GM12892 (cell line): ENCODE results near the gene SIX5.

Experiments used
- DNase-seq: peaks from one replicate; pipeline ENCODE4 v3.0.0; 2011; ENCODE audit not compliant: insufficient read length
- FAIRE-seq: peaks from 2 replicates; lab custom pipeline; 2011; peaks lifted over from hg19 to GRCh38; lab: Jason Lieb, UNC
- POLR2A ChIP-seq: IDR thresholded peaks from 2 replicates; pipeline ENCODE4 v1.6.1; 2011; ENCODE audit warnings: low read depth, low read length, control low read depth
- POLR2AphosphoS5 ChIP-seq: IDR thresholded peaks from 2 replicates; pipeline ENCODE4 v1.6.1; 2011; ENCODE audit warnings: low read depth, low read length, control low read depth
- TAF1 ChIP-seq: IDR thresholded peaks from 2 replicates; pipeline ENCODE4 v1.6.1; 2011; ENCODE audit warnings: low read depth, mild to moderate bottlenecking, control low read depth, low read length, borderline replicate concordance

SIX5 gene

GRCh38 chr19:45780448-45781213 is 11.6 kb upstream of the SIX5 start:
- DNase-seq (no peak), FAIRE-seq (no peak)
- TF ChIP-seq TAF1 (no peak), POLR2AphosphoS5 (no peak), POLR2A (no peak)

- FAIRE-seq (no peak), DNase-seq (no peak)
- TF ChIP-seq POLR2A (no peak), TAF1 (no peak), POLR2AphosphoS5 (no peak)
These were observed 11.0 kb upstream of the SIX5 start for GRCh38 chr19:45780146-45780447.

DNA sequence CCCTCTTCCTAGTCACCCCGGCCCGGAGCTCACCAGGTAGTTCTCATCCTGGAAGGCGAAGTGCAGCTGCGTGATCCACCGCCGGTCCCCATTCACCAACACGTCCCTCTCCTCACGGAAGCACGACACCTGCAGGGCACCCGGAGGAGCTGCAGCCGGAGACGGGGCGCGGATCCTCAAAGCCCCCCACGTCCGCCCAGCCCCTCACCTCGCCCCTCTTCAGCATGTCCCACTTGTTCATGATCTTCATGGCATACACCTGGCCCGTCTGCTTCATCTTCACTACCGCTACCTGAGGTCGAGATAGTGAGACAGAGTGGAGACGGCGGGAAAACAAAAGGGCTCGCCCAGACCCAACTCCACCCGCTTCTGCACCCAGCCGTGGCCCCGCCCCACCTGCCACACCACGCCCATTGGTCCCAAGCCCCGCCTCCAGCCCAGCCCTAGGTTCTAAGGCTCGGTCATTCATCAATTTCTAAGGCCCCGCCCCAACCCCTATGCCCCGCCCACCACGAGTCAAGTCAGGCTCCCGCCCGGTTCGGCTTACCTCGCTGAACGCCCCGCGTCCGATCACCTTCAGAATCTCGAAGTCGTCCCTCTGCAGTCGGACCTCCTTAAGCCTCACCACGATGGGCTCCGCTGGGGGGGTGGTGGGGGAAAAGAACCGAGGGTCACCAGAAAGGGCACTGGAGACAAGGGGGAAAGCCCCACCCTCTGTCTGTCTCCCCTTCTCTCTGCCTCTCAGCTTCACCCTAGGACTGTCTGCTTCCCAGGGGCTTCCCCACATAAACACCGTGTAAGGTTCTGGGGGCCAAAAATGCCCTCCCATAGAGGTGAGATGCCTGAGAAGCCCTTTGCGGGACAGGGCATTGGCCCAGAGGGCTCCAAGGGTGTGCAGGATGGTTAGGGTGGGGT is 10.4 kb upstream of the SIX5 start:
- FAIRE-seq (peak; percentile 96), DNase-seq (peak; percentile 94)
- no peak; the same call in 1 of the 2 replicates for TF ChIP-seq POLR2AphosphoS5

- no peak for FAIRE-seq
- no peak for DNase-seq
- no peak for TF ChIP-seq POLR2AphosphoS5
- TF ChIP-seq POLR2A, result 0 out of 2 replicates have a peak, but pooled peaks have one; percentile 20
These were observed 9.1 kb upstream of the SIX5 start for GRCh38 chr19:45778010-45778661.

GRCh38 chr19:45777395-45777961 is 8.4 kb upstream of the SIX5 start:
- no peak for DNase-seq
- no peak for TF ChIP-seq POLR2AphosphoS5
- TF ChIP-seq POLR2A, result no peak
- no peak for TF ChIP-seq TAF1

GRCh38 chr19:45774765-45775164 is 5.7 kb upstream of the SIX5 start:
- no peak for DNase-seq
- no peak for FAIRE-seq
- TF ChIP-seq TAF1, result no peak

More at GRCh38 chr19:45777395-45777961, 8.4 kb upstream of the SIX5 start:
- FAIRE-seq, result no peak

DNA sequence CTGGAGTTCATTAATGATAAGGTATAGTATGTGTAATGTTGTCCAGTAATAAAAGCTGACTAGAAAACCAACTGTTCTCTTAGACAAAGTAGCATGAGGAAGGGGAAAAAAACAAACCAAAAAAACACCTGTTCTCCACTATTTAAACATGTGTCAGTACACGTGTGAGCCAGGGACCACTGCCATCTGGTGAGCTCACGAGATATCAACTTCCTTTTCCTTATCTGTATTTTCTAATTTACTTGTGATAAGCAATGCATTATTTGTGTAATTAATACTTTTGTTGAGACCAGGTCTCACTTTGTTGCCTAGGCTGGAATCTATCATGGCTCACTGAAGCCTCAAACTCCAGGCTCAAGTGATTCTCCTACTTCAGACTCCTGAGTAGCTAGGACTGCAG is 4.3 kb upstream of the SIX5 start:
- TF ChIP-seq POLR2A (no peak), POLR2AphosphoS5 (no peak), TAF1 (no peak)
- DNase-seq (no peak), FAIRE-seq (no peak)

- TF ChIP-seq TAF1 (no peak), POLR2AphosphoS5 (no peak; the same call in 1 of the 2 replicates), POLR2A (no peak)
- DNase-seq (no peak), FAIRE-seq (no peak)
These were observed 3.9 kb upstream of the SIX5 start for GRCh38 chr19:45772912-45773311.

- FAIRE-seq, result no peak
- DNase-seq, result no peak
- TF ChIP-seq POLR2A (no peak), TAF1 (no peak), POLR2AphosphoS5 (no peak)
These were observed 3.2 kb upstream of the SIX5 start for GRCh38 chr19:45772130-45772840.

DNA sequence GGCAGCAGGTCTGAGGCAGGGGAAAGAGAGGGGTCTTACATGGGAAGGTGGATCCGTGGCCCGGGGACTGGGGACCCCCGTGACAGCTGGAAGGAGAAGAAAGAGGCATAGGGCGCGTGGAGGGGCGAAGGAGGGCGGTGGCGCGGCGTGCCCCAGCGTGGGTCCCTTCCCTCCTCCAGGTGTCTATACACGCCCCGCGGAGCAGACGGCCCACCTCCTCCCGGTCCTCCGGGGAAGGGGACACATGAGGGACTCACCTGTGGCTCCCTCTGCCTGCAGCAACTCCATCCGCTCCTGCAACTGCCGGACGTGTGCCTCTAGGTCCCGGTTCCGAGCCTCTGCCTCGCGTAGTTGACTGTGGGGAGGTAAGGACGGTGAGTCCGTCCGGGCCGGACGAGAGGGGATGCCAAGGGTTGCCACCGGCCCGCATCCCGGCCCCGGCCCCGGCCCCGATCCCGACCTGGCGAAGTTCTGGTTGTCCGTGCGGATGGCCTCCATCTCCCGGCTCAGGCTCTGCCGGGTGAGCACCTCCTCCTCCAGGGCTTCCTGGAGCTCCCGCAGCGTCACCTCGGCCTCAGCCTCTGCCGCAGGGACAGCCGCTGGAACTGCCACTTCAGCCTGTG is 2.4 kb upstream of the SIX5 start:
- DNase-seq (no peak), FAIRE-seq (no peak)
- TF ChIP-seq POLR2AphosphoS5 (no peak), TAF1 (no peak), POLR2A (no peak)
